Rectal smooth muscle tissue (tissue), 1 donor: ENCODE results near the gene EED.

ENCODE experiments used
- H3K27ac ChIP-seq: one replicate; pipeline ENCODE4 v1.7.0; 2013; ENCODE audit warnings: low read depth, low read length, inconsistent platforms
- H3K27me3 ChIP-seq: one replicate; pipeline ENCODE4 v1.7.0; 2013; ENCODE audit warnings: low read length; ENCODE audit not compliant: control insufficient read depth, insufficient read depth
- H3K36me3 ChIP-seq: one replicate; pipeline ENCODE4 v1.7.0; 2013; ENCODE audit warnings: low read length; ENCODE audit not compliant: control insufficient read depth, insufficient read depth
- H3K4me1 ChIP-seq: one replicate; pipeline ENCODE4 v1.7.0; 2013; ENCODE audit warnings: low read length; ENCODE audit not compliant: control insufficient read depth, insufficient read depth
- H3K4me3 ChIP-seq: one replicate; pipeline ENCODE4 v1.7.0; 2013; ENCODE audit warnings: low read length
- H3K9ac ChIP-seq: one replicate; pipeline ENCODE4 v1.7.0; 2013; ENCODE audit warnings: low read length

The EED gene

DNA sequence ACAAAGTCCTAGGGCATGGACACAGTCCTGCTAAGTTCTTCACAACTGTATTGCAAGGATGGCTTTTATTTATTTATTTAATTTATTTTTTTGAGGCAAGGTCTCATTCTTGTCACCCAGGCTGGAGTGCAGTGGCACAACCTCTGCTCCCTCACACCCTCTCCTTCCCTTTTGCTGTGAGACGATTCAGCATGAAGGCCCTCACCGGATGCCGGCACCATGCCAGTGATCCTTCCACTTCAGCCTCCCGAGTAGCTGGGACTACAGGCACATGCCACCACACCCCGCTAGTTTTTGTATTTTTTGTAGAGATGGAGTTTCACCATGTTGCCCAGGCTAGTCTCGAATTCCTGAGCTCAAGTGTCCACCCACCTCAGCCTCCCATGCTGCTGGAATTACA is 17.8 kb downstream of the EED start:
- Histone ChIP-seq H3K9ac (no peak overlapping the region), H3K36me3 (peaks cover 8% of the 10 kb centered on the region), H3K4me1 (peaks cover 4% of the 10 kb centered on the region), H3K4me3 (no peak overlapping the region), H3K27ac (no peak overlapping the region), H3K27me3 (no peaks in the 10 kb centered on the region)

DNA sequence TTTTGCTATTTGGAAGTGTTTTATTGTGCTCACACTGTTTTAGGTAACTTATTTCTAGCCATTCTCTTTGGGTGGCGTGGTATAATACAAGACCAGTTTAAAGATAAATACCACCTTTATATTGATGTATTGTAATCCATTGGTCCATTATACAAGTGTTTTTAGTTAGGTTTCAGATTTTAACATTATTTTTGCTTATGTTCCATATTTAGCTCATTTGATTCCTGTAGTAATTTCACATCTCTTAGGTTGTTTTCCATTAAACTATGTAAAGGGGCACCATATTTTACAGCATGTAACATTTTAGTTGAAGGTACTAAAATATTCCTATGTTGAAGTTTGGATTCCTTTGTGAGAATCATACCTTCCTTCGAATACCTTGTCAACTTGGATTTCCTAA is 20.1 kb downstream of the EED start:
- Histone ChIP-seq H3K4me3 (no peak overlapping the region), H3K4me1 (no peaks in the 10 kb centered on the region), H3K9ac (no peak overlapping the region), H3K27me3 (no peaks in the 10 kb centered on the region), H3K36me3 (peaks cover 6% of the 10 kb centered on the region), H3K27ac (no peak overlapping the region)

DNA sequence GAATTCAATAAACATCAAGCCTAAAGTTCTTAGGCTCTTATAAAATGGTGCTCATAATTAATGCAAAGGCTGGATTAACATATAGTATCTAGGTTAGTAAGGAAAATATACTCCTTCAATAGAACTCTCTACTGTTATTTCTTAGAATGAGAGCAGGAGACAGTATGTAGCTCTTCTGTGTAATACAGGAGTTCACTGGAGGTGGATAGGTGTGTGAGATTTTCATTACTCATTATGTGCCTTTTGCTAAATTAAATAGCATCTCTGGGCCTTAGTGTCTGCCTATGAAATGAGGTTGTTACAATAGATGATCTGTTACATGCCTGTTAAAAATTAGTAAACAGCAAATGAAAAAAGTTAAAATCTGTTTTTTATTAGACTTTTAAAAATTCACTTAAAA is 20.6 kb downstream of the EED start:
- H3K4me1 ChIP-seq: no peaks in the 10 kb centered on the region
- no peak overlapping the region for H3K9ac ChIP-seq
- H3K27me3 ChIP-seq: no peaks in the 10 kb centered on the region
- peaks cover 6% of the 10 kb centered on the region for H3K36me3 ChIP-seq
- no peak overlapping the region for H3K4me3 ChIP-seq
- H3K27ac ChIP-seq: no peak overlapping the region

DNA sequence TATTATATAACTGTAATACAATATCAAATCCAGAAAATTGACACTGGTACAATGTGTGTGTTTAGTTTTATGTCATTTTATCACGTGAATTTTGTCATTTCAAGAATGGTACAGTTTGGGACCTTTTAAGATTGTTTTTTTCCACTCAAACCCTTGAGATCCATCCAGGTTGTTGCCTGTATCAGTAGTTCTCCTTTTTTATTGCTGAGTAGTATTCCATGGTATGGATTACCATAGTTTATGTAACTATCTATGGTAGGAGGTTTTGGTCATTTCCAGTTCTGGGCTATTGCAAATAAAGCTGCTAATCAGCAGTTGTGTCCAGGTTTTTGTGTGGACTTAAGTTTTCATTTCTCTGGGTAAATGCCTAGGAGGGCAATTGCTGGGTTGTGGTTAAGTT is 25.1 kb downstream of the EED start:
- Histone ChIP-seq H3K27me3 (no peaks in the 10 kb centered on the region), H3K4me1 (no peaks in the 10 kb centered on the region), H3K4me3 (no peak overlapping the region), H3K9ac (no peak overlapping the region), H3K36me3 (peaks cover 2% of the 10 kb centered on the region), H3K27ac (no peak overlapping the region)

DNA sequence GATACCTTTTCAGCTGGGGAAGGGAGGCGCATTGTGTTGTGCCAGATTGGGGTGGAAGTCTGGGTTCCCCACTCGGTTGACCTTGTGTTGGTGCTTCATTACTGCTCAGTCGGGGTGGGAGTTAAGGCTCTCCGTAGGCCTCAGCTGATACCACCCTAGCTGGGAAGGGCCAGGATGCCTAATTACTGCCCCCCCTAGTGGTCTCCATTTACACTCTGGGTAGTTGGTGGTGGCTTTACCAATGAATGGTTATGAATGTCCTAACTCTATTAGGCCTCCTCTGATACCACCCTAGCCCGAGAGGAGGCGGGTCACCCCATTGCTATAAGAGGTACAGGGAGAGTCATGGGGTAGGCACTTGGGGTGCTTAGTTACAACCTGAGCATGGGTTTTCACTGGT is 29.9 kb downstream of the EED start:
- no peak overlapping the region for H3K27ac ChIP-seq
- no peak overlapping the region for H3K4me3 ChIP-seq
- H3K9ac ChIP-seq: no peak overlapping the region
- H3K36me3 ChIP-seq: no peaks in the 10 kb centered on the region
- H3K4me1 ChIP-seq: no peaks in the 10 kb centered on the region
- no peaks in the 10 kb centered on the region for H3K27me3 ChIP-seq

DNA sequence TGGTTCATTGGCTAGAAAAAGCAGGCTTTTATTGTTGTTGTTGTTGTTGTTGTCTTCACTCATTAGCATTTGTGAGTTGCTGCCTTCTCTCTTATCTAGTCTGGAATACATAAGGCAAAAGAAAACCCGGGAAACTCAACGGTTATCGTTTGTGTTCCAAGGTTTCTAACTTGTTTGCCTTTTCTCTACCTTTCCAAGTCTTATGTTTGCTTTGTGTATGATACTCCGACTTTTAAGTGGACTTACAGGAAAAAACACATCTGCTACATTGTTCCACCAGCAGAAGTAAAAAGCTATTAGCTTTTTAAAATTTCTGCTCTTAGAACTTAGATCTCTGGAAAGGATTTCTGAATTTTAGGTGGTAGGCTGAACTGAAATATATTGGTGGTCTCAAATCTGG is 30.4 kb downstream of the EED start:
- Histone ChIP-seq H3K27me3 (no peaks in the 10 kb centered on the region), H3K36me3 (peaks cover 4% of the 10 kb centered on the region), H3K9ac (no peak overlapping the region), H3K4me1 (no peaks in the 10 kb centered on the region), H3K4me3 (no peak overlapping the region), H3K27ac (no peak overlapping the region)

DNA sequence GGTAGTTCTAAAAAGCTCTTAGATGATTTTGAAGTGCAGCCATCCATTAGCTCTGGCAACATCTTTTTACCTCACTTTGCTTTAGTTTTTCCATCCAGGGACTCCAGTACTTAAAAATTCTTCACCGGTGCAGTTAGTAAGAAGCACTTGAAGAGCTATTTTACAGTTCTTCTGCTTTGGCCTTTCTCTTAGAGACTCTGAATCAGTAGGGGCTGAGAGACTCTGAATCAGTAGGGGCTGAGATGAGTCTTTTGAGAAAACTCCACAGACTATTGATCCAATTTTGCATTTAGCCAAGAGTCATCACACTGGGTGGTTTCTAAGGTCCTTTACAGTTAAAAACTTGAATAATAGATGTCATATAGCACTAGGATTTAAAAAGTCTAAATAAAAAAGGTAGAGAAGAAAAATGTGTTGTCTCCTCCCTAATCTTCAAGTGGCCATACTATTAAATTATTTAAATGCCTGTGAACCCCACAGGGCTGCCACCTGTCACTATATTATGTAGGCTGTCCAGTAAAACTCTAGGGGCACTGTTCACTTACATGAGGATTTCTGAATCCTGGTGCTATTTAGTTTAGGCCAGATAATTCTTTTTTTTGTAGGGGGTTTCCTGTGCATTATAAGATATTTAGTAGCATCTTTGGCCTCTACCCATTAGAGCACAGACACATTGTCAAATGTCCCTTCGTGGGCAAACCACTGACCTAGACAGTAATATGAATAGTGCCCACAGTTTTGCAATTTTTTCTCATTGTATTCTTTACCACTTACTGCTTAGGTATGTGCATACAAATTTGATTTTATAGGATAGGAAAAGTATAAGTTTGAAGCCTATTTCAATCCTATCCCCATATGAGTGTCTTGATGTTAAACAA is 31.2 kb downstream of the EED start:
- Histone ChIP-seq H3K27me3 (no peaks in the 10 kb centered on the region), H3K9ac (no peak overlapping the region), H3K4me3 (no peak overlapping the region), H3K36me3 (peaks cover 5% of the 10 kb centered on the region), H3K27ac (no peak overlapping the region), H3K4me1 (no peaks in the 10 kb centered on the region)

DNA sequence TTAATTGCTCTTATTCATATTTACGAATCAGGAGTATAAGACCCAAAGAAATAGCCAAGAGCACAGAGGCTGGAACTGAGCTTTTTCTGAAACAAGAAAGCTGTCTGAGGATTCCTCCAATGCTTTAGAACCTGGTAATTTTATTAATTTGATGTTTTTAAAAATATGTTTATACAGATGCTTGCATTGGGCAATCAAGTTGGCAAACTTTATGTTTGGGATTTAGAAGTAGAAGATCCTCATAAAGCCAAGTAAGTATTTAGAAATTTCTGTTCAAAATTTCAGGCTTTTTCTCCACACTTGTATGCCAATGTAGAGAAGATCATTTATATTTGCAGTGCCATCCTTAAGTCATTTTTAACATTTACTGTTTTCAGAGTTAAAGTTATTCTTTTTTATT is 33.2 kb downstream of the EED start:
- H3K4me1 ChIP-seq: no peaks in the 10 kb centered on the region
- no peaks in the 10 kb centered on the region for H3K27me3 ChIP-seq
- peaks cover 5% of the 10 kb centered on the region for H3K36me3 ChIP-seq
- H3K27ac ChIP-seq: no peak overlapping the region
- no peak overlapping the region for H3K4me3 ChIP-seq
- no peak overlapping the region for H3K9ac ChIP-seq

DNA sequence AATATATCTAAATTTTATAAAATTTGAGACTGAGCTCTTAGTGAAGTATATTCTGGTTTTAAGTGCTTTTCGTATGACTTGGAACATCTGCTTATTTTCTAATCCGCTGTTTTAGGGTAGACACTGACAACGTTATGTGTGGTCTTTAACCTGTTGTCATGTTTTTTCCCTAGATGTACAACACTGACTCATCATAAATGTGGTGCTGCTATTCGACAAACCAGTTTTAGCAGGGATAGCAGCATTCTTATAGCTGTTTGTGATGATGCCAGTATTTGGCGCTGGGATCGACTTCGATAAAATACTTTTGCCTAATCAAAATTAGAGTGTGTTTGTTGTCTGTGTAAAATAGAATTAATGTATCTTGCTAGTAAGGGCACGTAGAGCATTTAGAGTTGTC is 33.7 kb downstream of the EED start:
- Histone ChIP-seq H3K27ac (no peak overlapping the region), H3K4me1 (no peaks in the 10 kb centered on the region), H3K4me3 (no peak overlapping the region), H3K9ac (no peak overlapping the region), H3K27me3 (no peaks in the 10 kb centered on the region), H3K36me3 (peaks cover 5% of the 10 kb centered on the region)

DNA sequence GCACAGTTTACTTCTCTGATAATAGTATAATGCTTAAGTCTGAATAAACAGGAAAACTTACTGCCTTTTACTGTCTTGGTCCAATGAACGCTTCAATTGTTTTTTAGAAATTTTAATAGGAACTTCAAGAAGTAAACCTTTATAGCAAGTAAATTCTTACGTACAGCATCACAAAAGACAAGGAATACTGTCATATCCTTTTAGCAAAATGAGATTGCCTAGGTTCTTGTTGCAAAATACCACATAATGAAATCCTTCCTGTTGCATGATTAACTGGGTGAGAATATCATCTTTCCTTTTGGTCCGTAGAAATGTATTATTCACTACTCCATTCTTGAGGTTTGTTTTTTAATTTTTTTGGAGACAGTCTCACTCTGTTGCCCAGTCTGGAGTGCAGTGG is 35.2 kb downstream of the EED start:
- Histone ChIP-seq H3K9ac (no peak overlapping the region), H3K4me1 (no peaks in the 10 kb centered on the region), H3K27ac (no peak overlapping the region), H3K27me3 (no peaks in the 10 kb centered on the region), H3K4me3 (no peak overlapping the region), H3K36me3 (peaks cover 9% of the 10 kb centered on the region)

DNA sequence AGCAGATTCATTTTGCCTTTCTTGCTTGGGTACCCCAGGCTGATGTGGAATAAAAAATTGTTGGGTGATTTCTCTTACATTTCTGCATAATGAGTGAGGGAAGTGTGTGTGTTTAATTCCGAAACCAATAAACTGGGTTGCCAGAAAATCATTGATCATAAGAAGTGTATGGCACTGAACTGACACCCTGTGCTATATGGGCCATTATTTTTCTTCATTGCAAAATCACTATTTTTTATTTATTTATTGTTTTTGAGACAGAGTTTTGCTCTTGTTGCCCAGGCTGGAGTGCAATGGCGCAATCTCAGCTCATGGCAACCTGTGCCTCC is 42.9 kb downstream of the EED start:
- Histone ChIP-seq H3K27me3 (no peaks in the 10 kb centered on the region), H3K9ac (no peak overlapping the region), H3K36me3 (peaks cover 4% of the 10 kb centered on the region), H3K4me3 (no peak overlapping the region), H3K4me1 (peaks cover 2% of the 10 kb centered on the region), H3K27ac (no peak overlapping the region)

DNA sequence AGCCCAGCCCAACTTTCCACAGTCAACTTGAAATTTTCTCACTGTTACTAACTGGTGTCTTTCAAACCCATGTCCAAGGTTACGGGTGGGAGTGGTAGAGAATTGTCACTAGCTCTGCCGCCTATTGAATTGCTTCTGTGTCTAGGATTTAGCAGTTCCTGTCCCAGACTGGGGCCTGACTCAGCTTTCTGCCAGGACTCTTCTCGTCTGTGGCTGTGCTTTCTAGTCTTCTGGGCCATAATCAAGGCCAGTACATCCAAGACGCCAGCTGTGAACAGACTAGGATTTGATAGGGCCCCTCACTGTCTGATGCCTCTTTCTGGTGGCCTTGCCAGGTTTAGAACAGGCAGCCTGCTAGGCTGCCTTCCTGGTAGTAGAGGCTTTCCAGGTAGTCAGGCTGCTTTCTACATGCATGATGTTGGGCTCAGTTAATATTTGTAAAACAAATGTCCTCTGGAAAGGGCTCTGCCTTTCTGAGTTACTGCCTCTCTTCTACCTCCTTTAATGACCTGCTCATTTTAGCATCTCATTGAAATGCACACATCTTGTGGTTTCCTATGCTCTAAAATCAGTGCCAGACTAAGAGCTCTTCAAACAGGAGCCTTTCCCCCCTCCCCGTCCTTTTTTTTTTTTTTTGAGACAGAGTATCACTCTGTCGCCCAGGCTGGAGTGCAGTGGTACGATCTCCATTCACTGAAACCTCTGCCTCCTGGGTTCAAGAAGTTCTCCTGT is 44.4 kb downstream of the EED start:
- Histone ChIP-seq H3K4me1 (peaks cover 2% of the 10 kb centered on the region), H3K9ac (no peak overlapping the region), H3K36me3 (peaks cover 4% of the 10 kb centered on the region), H3K27me3 (no peaks in the 10 kb centered on the region), H3K4me3 (no peak overlapping the region), H3K27ac (no peak overlapping the region)
